NB4 (cell line): ENCODE data around the gene GSTK1.

Experiments used
- DNase-seq: peaks from one replicate; pipeline ENCODE4 v3.0.0; 2010; ENCODE audit warnings: low read depth
- H3K4me3 ChIP-seq: one replicate; pipeline ENCODE4 v1.5.1; 2011; ENCODE audit warnings: mild to moderate bottlenecking, low read depth, low read length, moderate library complexity
- MAX ChIP-seq: IDR thresholded peaks from 2 replicates; pipeline ENCODE4 v1.6.1; 2011; ENCODE audit warnings: low read depth, low read length
- MYC ChIP-seq: IDR thresholded peaks from 2 replicates; pipeline ENCODE4 v1.6.1; 2011; ENCODE audit warnings: low read depth, low read length
- POLR2A ChIP-seq: IDR thresholded peaks from 2 replicates; pipeline ENCODE4 v1.6.1; 2011; ENCODE audit warnings: mild to moderate bottlenecking; ENCODE audit not compliant: insufficient read length; ENCODE audit errors: extremely low read depth
- TF ChIP-seq, protein P1 (sequence below): IDR thresholded peaks from one replicate; pipeline ENCODE4 v1.5.1; 2012; ENCODE audit warnings: low read depth, low read length

The GSTK1 gene

DNA sequence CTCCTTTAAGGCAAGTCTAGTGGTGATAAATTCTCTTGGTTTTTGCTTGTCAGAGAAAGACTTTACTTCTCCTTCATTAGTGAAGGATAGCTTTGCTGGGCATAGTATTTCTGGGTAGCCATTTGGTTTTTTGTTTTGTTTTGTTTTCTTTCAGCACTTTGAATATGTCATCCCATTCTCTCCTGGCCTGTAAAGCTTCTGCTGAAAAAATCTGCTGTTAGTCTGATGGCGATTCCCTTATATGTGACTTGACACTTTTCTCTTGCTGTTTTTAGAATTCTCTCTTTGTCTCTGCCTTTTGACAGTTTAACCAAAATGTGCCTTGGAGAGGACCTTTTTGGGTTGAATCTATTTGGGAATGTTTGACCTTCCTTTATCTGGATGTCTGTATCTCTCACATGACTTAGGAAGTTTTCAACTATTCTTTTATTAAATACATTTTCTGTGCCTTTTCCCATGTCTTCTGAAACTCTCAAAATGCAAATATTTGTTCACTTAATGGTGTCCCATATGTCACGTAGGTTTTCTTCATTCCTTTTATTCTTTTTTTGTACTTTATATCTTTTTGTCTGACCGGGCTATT is 26.7 kb upstream of the GSTK1 start:
- H3K4me3 ChIP-seq = no peak overlapping the region
- TF ChIP-seq MAX = no peak
- TF ChIP-seq, protein P1, sequence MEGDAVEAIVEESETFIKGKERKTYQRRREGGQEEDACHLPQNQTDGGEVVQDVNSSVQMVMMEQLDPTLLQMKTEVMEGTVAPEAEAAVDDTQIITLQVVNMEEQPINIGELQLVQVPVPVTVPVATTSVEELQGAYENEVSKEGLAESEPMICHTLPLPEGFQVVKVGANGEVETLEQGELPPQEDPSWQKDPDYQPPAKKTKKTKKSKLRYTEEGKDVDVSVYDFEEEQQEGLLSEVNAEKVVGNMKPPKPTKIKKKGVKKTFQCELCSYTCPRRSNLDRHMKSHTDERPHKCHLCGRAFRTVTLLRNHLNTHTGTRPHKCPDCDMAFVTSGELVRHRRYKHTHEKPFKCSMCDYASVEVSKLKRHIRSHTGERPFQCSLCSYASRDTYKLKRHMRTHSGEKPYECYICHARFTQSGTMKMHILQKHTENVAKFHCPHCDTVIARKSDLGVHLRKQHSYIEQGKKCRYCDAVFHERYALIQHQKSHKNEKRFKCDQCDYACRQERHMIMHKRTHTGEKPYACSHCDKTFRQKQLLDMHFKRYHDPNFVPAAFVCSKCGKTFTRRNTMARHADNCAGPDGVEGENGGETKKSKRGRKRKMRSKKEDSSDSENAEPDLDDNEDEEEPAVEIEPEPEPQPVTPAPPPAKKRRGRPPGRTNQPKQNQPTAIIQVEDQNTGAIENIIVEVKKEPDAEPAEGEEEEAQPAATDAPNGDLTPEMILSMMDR = no peak
- no peak for TF ChIP-seq MYC
- no peak for TF ChIP-seq POLR2A
- DNase-seq = no peak

GRCh38 chr7:143237366-143237765 is 25.9 kb upstream of the GSTK1 start:
- no peak for DNase-seq
- TF ChIP-seq MYC (no peak), MAX (no peak), POLR2A (no peak)
- TF ChIP-seq, protein P1 = no peak
- H3K4me3 ChIP-seq = no peak overlapping the region

DNA sequence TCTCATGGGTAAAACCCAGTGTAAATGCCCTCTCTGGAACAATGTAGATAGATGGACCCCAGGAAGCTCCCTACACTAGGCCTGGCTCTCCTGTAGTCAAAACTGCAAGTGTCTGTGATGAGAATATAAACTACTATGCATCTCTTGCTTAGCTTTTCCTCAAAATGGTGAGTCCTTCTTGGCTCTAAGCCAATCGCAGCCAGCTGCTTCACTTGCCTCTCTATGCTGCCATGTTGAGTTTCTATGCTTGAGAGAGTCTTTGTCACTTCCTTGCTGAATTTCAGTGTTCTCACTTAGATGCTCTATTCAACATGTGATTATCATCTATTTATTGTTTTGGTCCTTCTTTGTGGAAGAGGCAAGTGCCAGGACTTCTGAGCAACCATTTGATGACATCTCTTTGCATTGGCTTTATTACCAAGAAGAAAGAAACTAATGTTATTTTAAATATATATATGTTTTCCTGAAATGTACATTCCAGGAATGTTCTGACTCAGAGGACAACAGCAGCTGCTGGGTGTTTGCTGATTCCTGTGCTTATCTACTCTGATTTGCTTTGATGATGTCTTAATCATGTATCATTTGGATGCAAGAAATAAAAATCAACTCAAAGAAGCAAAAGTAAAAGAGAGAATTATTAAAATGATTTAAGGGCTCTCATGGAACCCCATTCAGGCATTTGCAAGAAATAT is 24.8 kb upstream of the GSTK1 start:
- no peak for DNase-seq
- TF ChIP-seq POLR2A (no peak), MAX (no peak), MYC (no peak)
- TF ChIP-seq, protein P1 = no peak
- H3K4me3 ChIP-seq = no peak overlapping the region

DNA sequence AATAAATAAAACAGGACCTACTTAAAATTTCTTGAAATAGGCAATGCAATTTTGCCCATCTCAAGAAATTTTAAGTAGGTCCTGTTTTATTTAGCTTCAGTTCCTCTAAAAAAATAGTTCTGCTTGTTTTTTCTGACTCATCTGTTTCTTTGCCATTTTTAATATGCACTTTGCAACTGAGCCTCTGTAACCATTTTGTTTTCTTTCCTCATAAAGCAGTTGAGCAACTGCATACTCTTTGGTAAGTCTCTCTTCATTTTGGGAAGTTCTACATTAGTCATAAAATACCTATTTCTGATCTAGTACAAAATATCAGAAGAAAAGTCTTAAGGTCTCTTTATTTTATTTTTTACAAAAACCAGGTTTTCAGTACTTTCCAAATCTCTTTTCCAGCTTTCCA is 23.4 kb upstream of the GSTK1 start:
- H3K4me3 ChIP-seq = peak overlapping the region; percentile 29

DNA sequence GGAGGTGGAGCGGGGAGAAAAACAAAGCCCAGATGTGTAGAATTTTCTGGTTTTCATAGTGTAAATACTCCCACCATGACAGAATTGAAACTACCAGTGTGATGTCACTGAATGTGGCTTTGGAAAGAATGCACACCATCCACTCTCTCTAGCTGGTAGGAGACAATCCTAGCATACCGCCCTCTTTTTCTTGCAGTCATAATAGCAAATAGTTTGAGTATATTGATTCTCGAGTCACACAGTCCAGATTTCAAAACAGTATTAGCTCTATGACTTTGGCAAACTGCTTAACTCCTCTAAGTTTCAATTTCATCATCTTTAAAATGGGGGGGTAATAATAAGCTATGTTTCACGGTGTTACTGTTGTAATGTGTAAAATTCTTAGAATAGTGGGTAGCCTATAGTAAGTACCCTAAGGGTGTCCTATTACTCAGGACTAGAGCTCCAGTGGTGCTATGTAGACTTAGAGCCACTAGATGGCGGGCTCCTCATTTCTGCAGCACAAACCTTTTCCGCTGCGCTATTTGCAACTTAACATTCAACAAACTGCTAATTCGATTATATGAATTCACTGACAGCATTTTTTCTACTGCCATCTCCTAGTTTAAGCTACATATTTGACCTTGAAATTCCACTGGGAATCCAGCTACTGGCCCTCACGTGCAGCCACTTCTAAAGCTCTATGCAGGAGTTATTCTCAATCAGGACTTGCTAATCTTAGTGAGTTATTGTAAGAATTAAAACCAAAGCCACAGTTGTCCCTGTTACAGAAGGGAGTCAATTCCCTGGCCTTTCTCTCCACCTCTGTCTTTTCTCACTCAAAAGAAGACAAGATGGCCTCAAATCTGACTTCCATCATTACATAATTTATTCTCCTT is 22.7 kb upstream of the GSTK1 start:
- DNase-seq = peak; percentile 94
- H3K4me3 ChIP-seq = peak overlapping the region; percentile 29
- TF ChIP-seq, protein P1 = peak; percentile 98
- TF ChIP-seq POLR2A = no peak
- peak; percentile 40; the same call in 1 of the 2 replicates for TF ChIP-seq MAX
- peak; percentile 4; the same call in 1 of the 2 replicates for TF ChIP-seq MYC

More for the DNA sequence above, 23.4 kb upstream of the GSTK1 start:
- peak; percentile 14; the same call in 1 of the 2 replicates for TF ChIP-seq MYC
- no peak for TF ChIP-seq POLR2A
- peak; percentile 92 for DNase-seq
